Duodenal mucosa (tissue), 2 donors: Measurements from ENCODE around the gene ABLIM2.

Source experiments
- H3K27ac ChIP-seq: one replicate; pipeline ENCODE4 v1.7.0; 2013; ENCODE audit warnings: low read depth, low read length
- H3K27me3 ChIP-seq, 2 donors: one replicate each; pipeline ENCODE4 v1.7.0; 2013; ENCODE audit warnings: low read length in 2 of 2, control low read depth in 1 of 2; ENCODE audit not compliant: insufficient read depth in 2 of 2, control insufficient read depth in 1 of 2
- H3K36me3 ChIP-seq, 2 donors: one replicate each; pipeline ENCODE4 v1.7.0; 2013; ENCODE audit warnings: low read length in 2 of 2, control low read depth in 1 of 2; ENCODE audit not compliant: insufficient read depth in 2 of 2, control insufficient read depth in 1 of 2
- H3K4me1 ChIP-seq, 2 donors: one replicate each; pipeline ENCODE4 v1.7.0; 2013; ENCODE audit warnings: low read length in 2 of 2, control low read depth in 1 of 2; ENCODE audit not compliant: insufficient read depth in 2 of 2, control insufficient read depth in 1 of 2
- H3K4me3 ChIP-seq, 2 donors: one replicate each; pipeline ENCODE4 v1.7.0; 2013; ENCODE audit warnings: low read length in 2 of 2, low read depth in 1 of 2
- H3K9ac ChIP-seq, 2 donors: one replicate each; pipeline ENCODE4 v1.7.0; 2013; ENCODE audit warnings: low read length in 2 of 2, low read depth in 1 of 2
- H3K9me3 ChIP-seq, 2 donors: one replicate each; pipeline ENCODE4 v1.7.0; 2013; ENCODE audit warnings: low read length in 2 of 2, control low read depth in 1 of 2; ENCODE audit not compliant: control insufficient read depth in 1 of 2

ABLIM2 gene

DNA sequence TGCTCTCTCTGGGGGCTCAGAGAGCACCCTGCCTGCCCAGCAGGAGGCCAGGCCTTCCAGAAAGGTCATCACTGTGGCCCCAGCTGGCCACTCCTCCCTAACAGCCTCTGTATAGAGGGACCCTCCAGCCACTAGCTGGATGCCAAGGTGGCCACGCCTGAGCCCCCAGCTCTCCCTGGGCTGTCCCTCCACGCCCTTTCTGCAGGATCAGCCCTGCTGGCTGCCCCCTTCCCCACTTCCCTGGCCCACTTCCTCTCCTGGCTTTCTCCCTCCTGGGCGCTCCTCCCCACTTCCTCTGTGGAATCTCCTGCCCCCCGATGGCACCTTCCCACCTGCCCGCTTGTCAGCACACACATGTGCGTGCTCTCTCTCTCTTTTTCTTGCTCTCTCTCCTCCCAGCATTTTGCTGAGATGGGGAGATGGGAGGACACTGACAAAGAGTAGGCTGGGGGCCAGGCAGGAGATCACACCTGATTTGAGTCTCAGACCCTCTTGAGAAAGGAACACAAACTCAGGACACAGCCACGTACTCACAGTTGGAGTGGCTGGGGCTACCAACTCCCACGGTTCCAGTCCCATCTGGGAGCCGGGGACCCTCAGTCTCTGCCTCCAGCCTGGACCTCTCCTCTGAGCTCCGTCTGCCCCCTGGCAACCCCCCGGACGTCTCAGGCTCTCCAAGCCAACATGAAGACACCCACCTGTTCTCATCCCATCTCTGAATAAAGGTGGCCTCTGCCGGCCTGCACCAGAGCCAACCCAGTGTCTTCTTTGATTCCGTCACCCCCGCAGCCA, 156.9 kb downstream of the ABLIM2 start:
- Histone ChIP-seq H3K4me1 (no peaks in the 10 kb centered on the region), H3K36me3 (no peaks in the 10 kb centered on the region), H3K4me3 (no peak overlapping the region), H3K9ac (no peak overlapping the region), H3K9me3 (no peaks in the 10 kb centered on the region), H3K27ac (no peak overlapping the region), H3K27me3 (no peaks in the 10 kb centered on the region)

DNA sequence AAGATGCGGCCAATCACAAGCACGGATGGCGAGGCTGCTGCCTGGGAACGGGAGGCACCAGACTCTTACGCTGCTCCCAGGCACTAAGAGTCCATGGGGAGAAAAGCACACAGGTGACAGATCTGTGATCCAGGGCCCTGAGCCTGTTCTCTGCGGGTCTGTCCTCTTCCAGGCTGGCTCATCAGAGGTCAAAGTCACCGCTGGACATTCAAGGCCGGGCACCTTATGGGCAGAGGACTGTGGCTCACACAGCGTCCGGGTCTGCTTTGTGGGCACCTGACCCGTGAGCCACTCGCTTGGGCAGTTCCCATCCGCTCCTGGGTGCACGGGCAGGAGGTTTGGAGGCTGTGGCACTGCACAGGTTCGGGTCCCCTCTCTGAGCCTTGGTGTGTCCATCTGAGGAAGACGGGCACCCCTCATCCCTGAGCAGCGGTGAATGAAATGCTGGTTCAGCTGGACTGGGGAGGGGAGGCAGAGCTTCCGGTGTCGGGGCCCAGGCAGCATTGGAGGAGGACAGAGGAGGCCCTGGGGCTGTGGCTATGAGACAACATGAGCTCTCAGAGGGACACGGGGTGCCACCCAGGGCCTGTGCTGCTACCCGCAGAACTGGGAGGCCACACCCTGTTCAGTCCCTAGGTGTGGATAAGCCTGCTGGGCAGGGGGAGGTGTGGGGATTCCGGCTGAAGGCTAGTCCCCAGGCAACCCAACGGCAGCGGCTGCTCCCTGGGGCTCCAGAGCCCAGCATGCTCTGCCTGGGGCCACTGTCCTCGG, 157.7 kb downstream of the ABLIM2 start:
- Histone ChIP-seq H3K4me3 (no peak overlapping the region), H3K27ac (no peak overlapping the region), H3K9ac (no peak overlapping the region), H3K4me1 (no peaks in the 10 kb centered on the region), H3K9me3 (no peaks in the 10 kb centered on the region), H3K27me3 (no peaks in the 10 kb centered on the region), H3K36me3 (no peaks in the 10 kb centered on the region)

DNA sequence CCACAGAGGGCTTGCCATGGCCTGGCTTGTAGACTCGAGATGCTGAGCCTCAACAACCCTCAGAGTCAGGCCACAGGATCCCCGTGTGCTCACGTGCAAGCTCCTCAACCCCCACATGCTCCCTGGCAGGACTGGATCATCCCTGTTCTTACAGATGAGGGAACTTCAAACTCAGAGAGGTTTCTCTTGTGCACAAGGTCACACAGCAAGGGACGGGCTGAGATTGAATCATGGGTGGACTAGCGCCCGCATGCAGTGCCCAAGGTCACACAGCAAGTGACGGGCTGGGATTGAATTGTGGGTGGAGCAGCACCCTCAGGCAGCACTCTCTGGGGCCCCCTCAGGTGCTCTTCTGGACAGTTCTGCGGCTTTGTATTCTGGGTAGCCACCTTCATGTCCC, 158.4 kb downstream of the ABLIM2 start:
- no peak overlapping the region for H3K9ac ChIP-seq
- no peak overlapping the region for H3K27ac ChIP-seq
- no peak overlapping the region for H3K4me3 ChIP-seq
- no peaks in the 10 kb centered on the region for H3K27me3 ChIP-seq
- H3K36me3 ChIP-seq, result no peaks in the 10 kb centered on the region
- H3K4me1 ChIP-seq, result no peaks in the 10 kb centered on the region
- no peaks in the 10 kb centered on the region for H3K9me3 ChIP-seq

DNA sequence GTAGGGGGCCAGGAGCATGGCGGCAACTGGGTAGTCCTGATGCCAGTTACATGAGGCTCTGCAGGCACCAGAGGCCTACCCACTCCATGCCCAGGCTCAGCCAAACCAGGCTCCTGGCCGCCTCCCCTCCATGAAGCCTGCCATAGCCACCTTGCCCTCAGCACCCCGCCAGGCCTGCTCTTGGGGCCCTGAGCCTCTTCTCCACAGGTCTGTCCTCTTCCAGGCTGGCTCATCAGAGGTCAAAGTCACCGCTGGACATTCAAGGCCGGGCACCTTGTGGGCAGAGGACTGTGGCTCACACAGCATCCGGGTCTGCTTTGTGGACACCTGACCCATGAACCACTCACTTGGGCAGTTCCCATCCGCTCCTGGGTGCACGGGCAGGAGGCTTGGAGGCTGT, 158.9 kb downstream of the ABLIM2 start:
- H3K27me3 ChIP-seq, result no peaks in the 10 kb centered on the region
- H3K27ac ChIP-seq, result no peak overlapping the region
- no peak overlapping the region for H3K9ac ChIP-seq
- H3K4me3 ChIP-seq, result no peak overlapping the region
- H3K9me3 ChIP-seq, result no peaks in the 10 kb centered on the region
- H3K36me3 ChIP-seq, result no peaks in the 10 kb centered on the region
- no peaks in the 10 kb centered on the region for H3K4me1 ChIP-seq

DNA sequence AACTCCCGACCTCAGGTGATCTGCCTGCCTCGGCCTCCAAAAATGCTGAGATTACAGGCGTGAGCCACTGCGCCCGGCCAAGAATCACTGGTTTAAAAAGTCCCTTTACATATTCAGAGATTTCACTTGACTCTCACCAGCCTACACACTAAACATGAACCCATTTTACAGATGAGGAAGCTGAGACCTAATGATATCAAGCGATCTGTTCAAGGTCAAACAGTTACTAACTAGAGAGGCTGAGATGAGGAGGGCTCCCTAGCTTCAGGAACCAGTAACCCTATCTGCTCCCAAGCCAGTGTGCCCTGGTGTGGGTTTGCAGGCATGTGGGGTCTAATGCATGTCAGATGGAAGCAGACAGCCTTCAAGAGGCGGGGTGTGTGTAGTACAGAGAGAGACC, 159.3 kb downstream of the ABLIM2 start:
- Histone ChIP-seq H3K4me3 (no peak overlapping the region), H3K36me3 (no peaks in the 10 kb centered on the region), H3K9me3 (no peaks in the 10 kb centered on the region), H3K9ac (no peak overlapping the region), H3K27ac (no peak overlapping the region), H3K4me1 (no peaks in the 10 kb centered on the region), H3K27me3 (no peaks in the 10 kb centered on the region)

DNA sequence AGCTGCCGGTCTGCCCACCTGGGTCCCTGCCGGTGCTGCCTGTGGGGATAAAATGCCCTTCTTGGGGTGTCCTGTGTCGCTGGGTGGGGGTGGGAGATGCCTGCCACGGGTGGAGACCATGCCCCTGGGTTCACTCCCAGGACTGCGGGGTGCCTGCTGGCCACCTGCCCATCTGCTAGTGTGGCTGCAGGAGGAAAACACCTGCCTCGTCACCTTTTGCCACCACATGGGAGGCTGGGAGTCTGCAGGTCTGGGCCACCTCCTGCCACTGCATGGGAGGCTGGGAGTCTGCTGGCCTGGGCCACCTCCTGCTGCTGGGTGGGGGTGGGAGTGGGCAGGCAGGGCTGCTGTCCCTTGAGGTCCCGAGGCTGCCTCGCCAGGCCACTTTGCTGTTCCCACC, 160.2 kb downstream of the ABLIM2 start:
- Histone ChIP-seq H3K36me3 (no peaks in the 10 kb centered on the region), H3K4me1 (no peaks in the 10 kb centered on the region)

DNA sequence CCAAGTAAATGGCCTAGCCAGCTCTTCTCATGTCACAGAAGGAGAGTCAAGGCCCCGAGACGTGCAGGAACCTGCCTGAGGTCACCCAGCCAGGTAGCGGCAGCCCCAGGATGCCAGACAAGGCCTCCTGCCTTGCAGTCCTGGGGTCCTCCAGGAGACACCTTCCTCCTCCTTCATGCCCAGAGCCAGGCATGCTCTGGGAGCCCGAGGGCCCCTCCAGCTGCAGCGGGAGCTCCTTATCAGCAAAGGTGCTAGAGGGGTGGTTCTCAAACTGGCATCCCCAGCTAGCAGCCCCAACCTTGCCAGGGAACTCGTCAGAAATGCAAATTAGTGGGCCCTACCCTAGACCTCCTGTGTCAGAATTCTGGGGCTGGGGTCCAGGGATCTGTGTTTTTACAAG, 162.7 kb downstream of the ABLIM2 start:
- Histone ChIP-seq H3K4me1 (no peaks in the 10 kb centered on the region), H3K27ac (no peak overlapping the region), H3K36me3 (no peaks in the 10 kb centered on the region), H3K27me3 (no peaks in the 10 kb centered on the region), H3K9ac (no peak overlapping the region), H3K4me3 (no peak overlapping the region), H3K9me3 (no peaks in the 10 kb centered on the region)

More for the DNA sequence above, 160.2 kb downstream of the ABLIM2 start:
- Histone ChIP-seq H3K27me3 (no peaks in the 10 kb centered on the region), H3K9ac (no peak overlapping the region), H3K27ac (no peak overlapping the region), H3K9me3 (no peaks in the 10 kb centered on the region), H3K4me3 (no peak overlapping the region)

DNA sequence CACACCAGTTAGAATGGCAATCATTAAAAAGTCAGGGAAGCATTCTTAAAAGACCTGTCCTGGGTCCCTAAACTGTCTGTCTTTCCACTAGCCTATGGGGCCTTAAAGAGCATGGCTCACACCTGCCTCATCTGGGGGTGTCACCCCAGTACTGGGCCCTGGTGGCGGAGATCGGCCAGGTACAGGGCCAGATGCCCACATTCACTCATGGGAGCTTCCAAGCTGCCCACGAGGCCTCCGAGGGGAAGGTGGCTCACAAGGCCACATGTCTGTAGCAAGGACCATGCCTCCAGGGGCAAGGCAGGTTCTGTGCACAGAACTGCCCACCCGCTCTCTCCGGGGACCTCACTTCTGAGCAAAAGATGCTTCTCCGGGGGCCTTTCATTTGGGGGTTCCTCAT, 163.5 kb downstream of the ABLIM2 start:
- Histone ChIP-seq H3K27ac (no peak overlapping the region), H3K4me1 (no peaks in the 10 kb centered on the region), H3K36me3 (no peaks in the 10 kb centered on the region), H3K4me3 (no peak overlapping the region), H3K27me3 (no peaks in the 10 kb centered on the region), H3K9ac (no peak overlapping the region), H3K9me3 (no peaks in the 10 kb centered on the region)

DNA sequence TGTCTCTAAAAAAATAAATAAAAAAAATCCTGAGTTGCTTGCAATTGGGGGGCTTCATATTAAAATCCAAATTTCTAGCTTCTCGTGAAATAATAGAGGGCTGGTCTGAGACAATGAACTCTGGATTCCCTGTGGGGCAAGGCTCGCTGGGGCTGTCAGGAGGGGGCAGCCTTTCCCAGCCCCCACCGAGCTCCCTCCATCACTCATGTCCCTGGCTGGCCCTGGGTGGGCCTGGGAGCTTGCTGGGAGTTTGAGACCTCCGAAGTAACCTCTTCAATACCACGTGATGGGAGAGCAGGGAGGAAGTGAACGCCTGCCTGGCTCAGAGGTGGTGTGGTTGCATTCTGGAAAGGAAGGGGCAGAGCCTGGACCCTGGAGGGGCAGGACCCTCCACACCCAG, 164.9 kb downstream of the ABLIM2 start:
- Histone ChIP-seq H3K9ac (no peak overlapping the region), H3K36me3 (no peaks in the 10 kb centered on the region), H3K27me3 (no peaks in the 10 kb centered on the region), H3K27ac (no peak overlapping the region), H3K4me3 (no peak overlapping the region), H3K4me1 (no peaks in the 10 kb centered on the region), H3K9me3 (no peaks in the 10 kb centered on the region)

DNA sequence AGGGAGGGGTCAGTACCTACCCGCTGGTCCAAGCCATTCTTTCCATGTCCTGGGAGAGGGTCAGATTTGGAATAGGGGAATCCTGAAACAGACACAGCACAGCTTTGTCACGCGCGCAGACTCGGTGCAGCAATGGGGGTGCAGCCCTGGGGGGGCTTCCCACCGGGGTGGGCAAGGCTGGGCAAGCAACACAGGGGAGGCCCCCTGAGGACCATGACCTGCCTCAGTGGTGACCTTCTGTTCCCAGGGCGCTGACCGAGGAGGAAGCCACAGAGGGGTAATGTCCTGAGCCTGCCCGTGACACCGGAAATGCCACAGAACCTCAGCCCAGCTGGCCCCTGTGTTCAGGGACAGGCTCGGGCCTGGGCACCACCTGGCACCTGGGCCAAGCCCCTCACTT, 165.8 kb downstream of the ABLIM2 start:
- Histone ChIP-seq H3K9ac (no peak overlapping the region), H3K4me1 (no peaks in the 10 kb centered on the region), H3K9me3 (no peaks in the 10 kb centered on the region)

More for the DNA sequence above, 165.8 kb downstream of the ABLIM2 start:
- Histone ChIP-seq H3K27me3 (no peaks in the 10 kb centered on the region), H3K27ac (no peak overlapping the region), H3K4me3 (no peak overlapping the region), H3K36me3 (no peaks in the 10 kb centered on the region)
